H9 (cell line): Measurements from ENCODE around the gene CALCR. TPM values are rescaled to one million over a fixed set of nuclear protein-coding genes. Genes with fewer than 3 reads are reported as not detected.

Experiments used
- DNase-seq: peaks from one replicate; pipeline ENCODE4 v3.0.0-alpha.2; 2017
- H2AFZ ChIP-seq: one replicate; pipeline ENCODE4 v1.6.1; 2013; ENCODE audit warnings: mild to moderate bottlenecking, low read length, control low read depth, moderate library complexity
- H2AK5ac ChIP-seq: 2 replicates; pipeline ENCODE4 v1.6.1; 2013; ENCODE audit warnings: low read length, control low read depth, mixed read lengths; ENCODE audit not compliant: insufficient read length
- H2BK120ac ChIP-seq: one replicate; pipeline ENCODE4 v1.6.1; 2013; ENCODE audit warnings: low read depth, mild to moderate bottlenecking, low read length, control low read depth, inconsistent platforms; ENCODE audit not compliant: poor library complexity, severe bottlenecking
- H2BK12ac ChIP-seq: 2 replicates; pipeline ENCODE4 v1.6.1; 2013; ENCODE audit warnings: low read length, control low read depth, mixed read lengths, low read depth; ENCODE audit not compliant: insufficient read length
- H2BK15ac ChIP-seq: 2 replicates; pipeline ENCODE4 v1.6.1; 2013; ENCODE audit warnings: low read depth, low read length, control low read depth
- H2BK20ac ChIP-seq: one replicate; pipeline ENCODE4 v1.6.1; 2013; ENCODE audit warnings: low read depth, mild to moderate bottlenecking, low read length, control low read depth, inconsistent platforms; ENCODE audit not compliant: poor library complexity, severe bottlenecking
- H2BK5ac ChIP-seq: 2 replicates; pipeline ENCODE4 v1.6.1; 2013; ENCODE audit warnings: low read length, control low read depth, mixed read lengths; ENCODE audit not compliant: insufficient read length
- H3K14ac ChIP-seq: 2 replicates; pipeline ENCODE4 v1.6.1; 2013; ENCODE audit warnings: low read length, control low read depth; ENCODE audit not compliant: insufficient read depth
- H3K18ac ChIP-seq: 2 replicates; pipeline ENCODE4 v1.6.1; 2013; ENCODE audit warnings: low read depth, mild to moderate bottlenecking, mixed read lengths, low read length, control low read depth; ENCODE audit not compliant: insufficient read length
- H3K23ac ChIP-seq: 2 replicates; pipeline ENCODE4 v1.6.1; 2013; ENCODE audit warnings: low read length, control low read depth, mixed read lengths, low read depth; ENCODE audit not compliant: insufficient read length
- H3K23me2 ChIP-seq: 2 replicates; pipeline ENCODE4 v1.6.1; 2013; ENCODE audit warnings: low read depth, mild to moderate bottlenecking, mixed read lengths, low read length, control low read depth; ENCODE audit not compliant: insufficient read length, poor library complexity, severe bottlenecking
- H3K27ac ChIP-seq: 2 replicates; pipeline ENCODE4 v1.5.1; 2013; ENCODE audit warnings: low read length, control low read depth, mixed read lengths, low read depth; ENCODE audit not compliant: insufficient read length
- H3K27me3 ChIP-seq: 2 replicates; pipeline ENCODE4 v1.6.1; 2013; ENCODE audit warnings: low read length, control low read depth, inconsistent platforms; ENCODE audit not compliant: insufficient read depth
- H3K4ac ChIP-seq: 2 replicates; pipeline ENCODE4 v1.6.1; 2013; ENCODE audit warnings: low read depth, mild to moderate bottlenecking, control low read depth, inconsistent platforms, low read length, moderate library complexity
- H3K4me1 ChIP-seq: 2 replicates; pipeline ENCODE4 v1.6.1; 2013; ENCODE audit warnings: low read length, control low read depth, inconsistent platforms; ENCODE audit not compliant: insufficient read depth
- H3K4me2 ChIP-seq: 2 replicates; pipeline ENCODE4 v1.6.1; 2013; ENCODE audit warnings: low read length, control low read depth, mixed read lengths; ENCODE audit not compliant: insufficient read length, insufficient read depth
- H3K56ac ChIP-seq: 2 replicates; pipeline ENCODE4 v1.6.1; 2013; ENCODE audit warnings: low read depth, mild to moderate bottlenecking, mixed read lengths, low read length, control low read depth; ENCODE audit not compliant: insufficient read length
- H3K79me1 ChIP-seq: 2 replicates; pipeline ENCODE4 v1.6.1; 2013; ENCODE audit warnings: low read depth, mild to moderate bottlenecking, moderate library complexity, low read length, control low read depth, inconsistent platforms; ENCODE audit not compliant: insufficient read depth, poor library complexity, severe bottlenecking
- H3K79me2 ChIP-seq: 2 replicates; pipeline ENCODE4 v1.6.1; 2013; ENCODE audit warnings: low read length, control low read depth, inconsistent platforms; ENCODE audit not compliant: insufficient read depth
- H3K9ac ChIP-seq: 2 replicates; pipeline ENCODE4 v1.6.1; 2013; ENCODE audit warnings: low read length, control low read depth, mixed read lengths; ENCODE audit not compliant: insufficient read length; ENCODE audit errors: extremely low read depth
- H3K9me3 ChIP-seq: one replicate; pipeline ENCODE4 v1.6.1; 2013; ENCODE audit warnings: low read depth, low read length, inconsistent platforms; ENCODE audit not compliant: control insufficient read depth
- H3T11ph ChIP-seq: one replicate; pipeline ENCODE4 v1.6.1; 2013; ENCODE audit warnings: mild to moderate bottlenecking, low read length, control low read depth, inconsistent platforms
- H4K20me1 ChIP-seq: one replicate; pipeline ENCODE4 v1.6.1; 2013; ENCODE audit not compliant: control insufficient read depth, insufficient read length, insufficient read depth
- H4K5ac ChIP-seq: 2 replicates; pipeline ENCODE4 v1.6.1; 2013; ENCODE audit warnings: low read depth, mild to moderate bottlenecking, mixed read lengths, low read length, control low read depth; ENCODE audit not compliant: insufficient read length
- H4K8ac ChIP-seq: replicated peaks from 2 replicates; pipeline ENCODE4 v1.6.1; 2013; ENCODE audit warnings: low read length, control low read depth, mixed read lengths, low read depth; ENCODE audit not compliant: insufficient read length
- H4K91ac ChIP-seq: 2 replicates; pipeline ENCODE4 v1.6.1; 2013; ENCODE audit warnings: low read depth, mild to moderate bottlenecking, moderate library complexity, mixed read lengths, low read length, control low read depth; ENCODE audit not compliant: insufficient read length
- H3K27ac Mint-ChIP-seq, 3 experiments: 2 replicates in 2 of 3; 3 replicates in 1 of 3; pipeline ENCODE4 v1.8.0; 2020 to 2021; ENCODE audit warnings: mixed read lengths in 3 of 3, mild to moderate bottlenecking in 1 of 3, moderate library complexity in 1 of 3
- H3K27me3 Mint-ChIP-seq: 2 replicates; pipeline ENCODE4 v1.8.0; 2021; ENCODE audit warnings: low read depth, mild to moderate bottlenecking, moderate library complexity, mixed read lengths
- H3K36me3 Mint-ChIP-seq, 3 experiments: 2 replicates in 2 of 3; 3 replicates in 1 of 3; pipeline ENCODE4 v1.8.0; 2020 to 2021; ENCODE audit warnings: low read depth in 3 of 3, mixed read lengths in 3 of 3; ENCODE audit not compliant: insufficient read depth in 1 of 3
- H3K4me1 Mint-ChIP-seq, 2 experiments: 2 replicates each; pipeline ENCODE4 v1.8.0; 2020; ENCODE audit warnings: mixed read lengths in 2 of 2
- H3K4me3 Mint-ChIP-seq, 2 experiments: 2 replicates in 1 of 2; 3 replicates in 1 of 2; pipeline ENCODE4 v1.8.0; 2020 to 2021; ENCODE audit warnings: mild to moderate bottlenecking in 2 of 2, mixed read lengths in 2 of 2, moderate library complexity in 1 of 2
- H3K9me3 Mint-ChIP-seq, 2 experiments: 2 replicates in 1 of 2; 3 replicates in 1 of 2; pipeline ENCODE4 v1.8.0; 2020; ENCODE audit warnings: mild to moderate bottlenecking in 2 of 2, mixed read lengths in 2 of 2, moderate library complexity in 1 of 2
- WGBS: extraction: QIAGEN DNeasy Blood & Tissue Kit; methylation state at CpG from one replicate; pipeline ENCODE4 v1.1.7; 2013; ENCODE audit warnings: missing lambda C conversion rate, low lambda C conversion rate, mixed read lengths; ENCODE audit not compliant: insufficient read length; ENCODE audit errors: extremely low coverage; 5-methylcytosine and 5-hydroxymethylcytosine counted together
- total RNA-seq: library from RNA; stranded (reverse); gene quantifications from 2 replicates; pipeline ENCODE4 v1.2.1, GENCODE V29; 2021
- TF ChIP-seq, protein P1 (sequence below): fragments of 200-600 bp; sonication (generic); conservative IDR thresholded peaks from 3 replicates; pipeline ENCODE4 v1.8.0; 2021; ENCODE audit warnings: antibody characterized with exemption, mild to moderate bottlenecking

CALCR gene
- total RNA-seq, 1 experiment from 2014 or later: 0.52 TPM

DNA sequence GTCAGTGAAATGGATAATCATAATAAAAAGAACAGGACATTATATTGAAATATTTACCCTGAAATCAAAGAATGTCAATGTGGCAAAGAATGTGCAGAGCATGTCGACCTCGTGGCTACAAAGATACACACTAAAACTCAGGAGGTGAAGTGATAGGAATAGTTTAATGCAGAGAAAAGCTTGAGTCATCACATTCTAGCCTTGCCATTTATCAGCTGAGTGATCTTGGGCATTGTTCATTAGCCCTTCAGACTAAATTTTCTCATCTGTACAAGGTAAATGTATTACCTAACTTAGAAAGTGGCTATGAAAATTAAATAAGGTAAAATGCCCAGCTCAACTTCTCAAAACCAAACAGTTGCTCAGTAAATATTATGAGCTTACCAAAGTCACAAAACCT is 22.6 kb downstream of the CALCR start:
- Histone ChIP-seq H3K23ac (no peak overlapping the region), H3K9ac (no peak overlapping the region), H3K79me2 (no peaks in the 10 kb centered on the region), H2BK120ac (no peak overlapping the region), H2BK12ac (no peak overlapping the region), H2BK5ac (no peak overlapping the region), H3K14ac (no peak overlapping the region), H2BK15ac (no peak overlapping the region), H2AK5ac (no peak overlapping the region), H3T11ph (no peak overlapping the region), H4K8ac (no peak overlapping the region), H2BK20ac (no peak overlapping the region), H3K79me1 (no peaks in the 10 kb centered on the region), H3K56ac (no peak overlapping the region), H4K5ac (no peak overlapping the region), H3K4me1 (no peaks in the 10 kb centered on the region), H4K20me1 (no peaks in the 10 kb centered on the region), H3K27me3 (no peaks in the 10 kb centered on the region), H3K9me3 (no peaks in the 10 kb centered on the region), H3K23me2 (no peaks in the 10 kb centered on the region), H2AFZ (no peak overlapping the region), H3K4ac (no peak overlapping the region), H4K91ac (no peak overlapping the region), H3K4me2 (no peak overlapping the region), H3K18ac (no peak overlapping the region), H3K27ac (no peak overlapping the region)
- no peak for DNase-seq
- Mint-ChIP-seq H3K9me3 (no peaks in the 10 kb centered on the region), H3K4me3 (no peak overlapping the region), H3K36me3 (no peaks in the 10 kb centered on the region), H3K27me3 (no peaks in the 10 kb centered on the region), H3K27ac (no peak overlapping the region), H3K4me1 (peaks cover 4% of the 10 kb centered on the region in 2 experiments; a peak in 2 of 4 replicates)
- TF ChIP-seq, protein P1, sequence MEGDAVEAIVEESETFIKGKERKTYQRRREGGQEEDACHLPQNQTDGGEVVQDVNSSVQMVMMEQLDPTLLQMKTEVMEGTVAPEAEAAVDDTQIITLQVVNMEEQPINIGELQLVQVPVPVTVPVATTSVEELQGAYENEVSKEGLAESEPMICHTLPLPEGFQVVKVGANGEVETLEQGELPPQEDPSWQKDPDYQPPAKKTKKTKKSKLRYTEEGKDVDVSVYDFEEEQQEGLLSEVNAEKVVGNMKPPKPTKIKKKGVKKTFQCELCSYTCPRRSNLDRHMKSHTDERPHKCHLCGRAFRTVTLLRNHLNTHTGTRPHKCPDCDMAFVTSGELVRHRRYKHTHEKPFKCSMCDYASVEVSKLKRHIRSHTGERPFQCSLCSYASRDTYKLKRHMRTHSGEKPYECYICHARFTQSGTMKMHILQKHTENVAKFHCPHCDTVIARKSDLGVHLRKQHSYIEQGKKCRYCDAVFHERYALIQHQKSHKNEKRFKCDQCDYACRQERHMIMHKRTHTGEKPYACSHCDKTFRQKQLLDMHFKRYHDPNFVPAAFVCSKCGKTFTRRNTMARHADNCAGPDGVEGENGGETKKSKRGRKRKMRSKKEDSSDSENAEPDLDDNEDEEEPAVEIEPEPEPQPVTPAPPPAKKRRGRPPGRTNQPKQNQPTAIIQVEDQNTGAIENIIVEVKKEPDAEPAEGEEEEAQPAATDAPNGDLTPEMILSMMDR: no peak
- no CpG with 5 or more reads among the region's 2 CpGs for WGBS
